Neural cell (in vitro differentiated cells): ENCODE results near the gene TSACC. TPM values are rescaled to one million over a fixed set of nuclear protein-coding genes. Genes with fewer than 3 reads are reported as not detected.
"Not testable (repeated sequence)": the region's sequence is repeated elsewhere in the genome, so short reads cannot be mapped to it uniquely, and the experiment has no call there.

Source experiments
- H2AFZ ChIP-seq: fragments of 200-600, 300-800 bp; sonication (generic), shearing (Covaris generic); 2 replicates; pipeline ENCODE4 v1.6.0; 2014; ENCODE audit warnings: low read depth, mild to moderate bottlenecking, antibody characterized with exemption, low read length, moderate library complexity
- H3F3A ChIP-seq: fragments of 200-600 bp; shearing (Covaris generic); 2 replicates; pipeline ENCODE4 v1.6.1; 2016; ENCODE audit warnings: mild to moderate bottlenecking, moderate library complexity, mixed read lengths, antibody characterized with exemption, low read length; ENCODE audit not compliant: insufficient read depth, poor library complexity, severe bottlenecking
- H3K27ac ChIP-seq: fragments of 200-600, 300-800 bp; sonication (generic), shearing (Covaris generic); 2 replicates; pipeline ENCODE4 v1.5.1; 2014; ENCODE audit warnings: mild to moderate bottlenecking, low read length, moderate library complexity
- H3K27me3 ChIP-seq: fragments of 300-800, 200-600 bp; sonication (generic), shearing (Covaris generic); 2 replicates; pipeline ENCODE4 v1.6.0; 2014; ENCODE audit warnings: mild to moderate bottlenecking, low read depth, low read length, moderate library complexity; ENCODE audit not compliant: insufficient read depth
- H3K36me3 ChIP-seq: fragments of 300-800, 200-600 bp; sonication (generic), shearing (Covaris generic); 2 replicates; pipeline ENCODE4 v1.5.1; 2014; ENCODE audit warnings: mild to moderate bottlenecking, antibody characterized with exemption, low read length, moderate library complexity; ENCODE audit not compliant: insufficient read depth
- H3K4me2 ChIP-seq: fragments of 300-800, 200-600 bp; sonication (generic), shearing (Covaris generic); 2 replicates; pipeline ENCODE4 v1.6.0; 2014; ENCODE audit warnings: mild to moderate bottlenecking, low read length
- H3K4me3 ChIP-seq: fragments of 300-800, 200-600 bp; sonication (generic), shearing (Covaris generic); 2 replicates; pipeline ENCODE4 v1.5.1; 2014; ENCODE audit warnings: mild to moderate bottlenecking, low read length, moderate library complexity
- H3K79me2 ChIP-seq: fragments of 200-600 bp; shearing (Covaris generic); replicated peaks from 2 replicates; pipeline ENCODE4 v1.6.0; 2014; ENCODE audit warnings: mild to moderate bottlenecking, low read length, moderate library complexity; ENCODE audit not compliant: insufficient read depth
- H3K9ac ChIP-seq: fragments of 300-800, 200-600 bp; sonication (generic), shearing (Covaris generic); 2 replicates; pipeline ENCODE4 v1.6.1; 2016; ENCODE audit warnings: mild to moderate bottlenecking, low read length, mixed read lengths
- H3K9me2 ChIP-seq: fragments of 200-600 bp; shearing (Covaris generic); 2 replicates; pipeline ENCODE4 v1.6.1; 2016; ENCODE audit warnings: mild to moderate bottlenecking, low read length, mixed read lengths; ENCODE audit not compliant: insufficient read depth
- H3K9me3 ChIP-seq: fragments of 200-600, 300-800 bp; sonication (generic), shearing (Covaris generic); 2 replicates; pipeline ENCODE4 v1.6.1; 2016; ENCODE audit warnings: mild to moderate bottlenecking, mixed run types, low read length, moderate library complexity, mixed read lengths
- H4K20me1 ChIP-seq: fragments of 200-600 bp; shearing (Covaris generic); 2 replicates; pipeline ENCODE4 v1.6.1; 2016; ENCODE audit warnings: mild to moderate bottlenecking, mixed run types; ENCODE audit not compliant: insufficient read depth
- EP300 ChIP-seq: fragments of 450-650 bp; conservative IDR thresholded peaks from 2 replicates; pipeline ENCODE4 v1.6.1; 2014; ENCODE audit warnings: antibody characterized with exemption, mild to moderate bottlenecking, moderate library complexity; ENCODE audit not compliant: poor library complexity, severe bottlenecking
- EZH2 ChIP-seq: fragments of 200-600, 300-800 bp; shearing (Covaris generic), sonication (generic); IDR thresholded peaks from 2 replicates; pipeline ENCODE4 v1.6.1; 2014; ENCODE audit warnings: antibody characterized with exemption, low read length, borderline replicate concordance, mild to moderate bottlenecking; ENCODE audit not compliant: insufficient read depth, poor library complexity, severe bottlenecking
- MXI1 ChIP-seq: fragments of 450-650 bp; conservative IDR thresholded peaks from 2 replicates; pipeline ENCODE4 v1.6.1; 2014; ENCODE audit warnings: antibody characterized with exemption, mild to moderate bottlenecking; ENCODE audit not compliant: poor library complexity, severe bottlenecking
- POLR2AphosphoS5 ChIP-seq: IDR thresholded peaks from 2 replicates; pipeline ENCODE4 v1.6.1; 2012
- RAD21 ChIP-seq: fragments of 450-650 bp; conservative IDR thresholded peaks from 2 replicates; pipeline ENCODE4 v1.6.1; 2014; ENCODE audit warnings: antibody characterized with exemption, mild to moderate bottlenecking, moderate library complexity
- TAF1 ChIP-seq: IDR thresholded peaks from 2 replicates; pipeline ENCODE4 v1.6.1; 2012; ENCODE audit warnings: low read depth
- polyA plus RNA-seq: library from polyadenylated mRNA; depleted of rRNA; stranded (reverse); fragments of >200 nt; gene quantifications from 2 replicates; pipeline ENCODE4 v1.2.3, GENCODE V29; 2014
- TF ChIP-seq, protein P1 (sequence below): fragments of 450-650 bp; IDR thresholded peaks from 2 replicates; pipeline ENCODE4 v1.5.1; 2014; ENCODE audit warnings: antibody characterized with exemption, mild to moderate bottlenecking, moderate library complexity; ENCODE audit not compliant: poor library complexity, severe bottlenecking
- TF ChIP-seq, protein P2 (sequence below): IDR thresholded peaks from 2 replicates; pipeline ENCODE4 v1.6.1; 2012; ENCODE audit warnings: borderline replicate concordance

The TSACC gene
- polyA plus RNA-seq, 1 donor from 2014 or later, result not detected

DNA sequence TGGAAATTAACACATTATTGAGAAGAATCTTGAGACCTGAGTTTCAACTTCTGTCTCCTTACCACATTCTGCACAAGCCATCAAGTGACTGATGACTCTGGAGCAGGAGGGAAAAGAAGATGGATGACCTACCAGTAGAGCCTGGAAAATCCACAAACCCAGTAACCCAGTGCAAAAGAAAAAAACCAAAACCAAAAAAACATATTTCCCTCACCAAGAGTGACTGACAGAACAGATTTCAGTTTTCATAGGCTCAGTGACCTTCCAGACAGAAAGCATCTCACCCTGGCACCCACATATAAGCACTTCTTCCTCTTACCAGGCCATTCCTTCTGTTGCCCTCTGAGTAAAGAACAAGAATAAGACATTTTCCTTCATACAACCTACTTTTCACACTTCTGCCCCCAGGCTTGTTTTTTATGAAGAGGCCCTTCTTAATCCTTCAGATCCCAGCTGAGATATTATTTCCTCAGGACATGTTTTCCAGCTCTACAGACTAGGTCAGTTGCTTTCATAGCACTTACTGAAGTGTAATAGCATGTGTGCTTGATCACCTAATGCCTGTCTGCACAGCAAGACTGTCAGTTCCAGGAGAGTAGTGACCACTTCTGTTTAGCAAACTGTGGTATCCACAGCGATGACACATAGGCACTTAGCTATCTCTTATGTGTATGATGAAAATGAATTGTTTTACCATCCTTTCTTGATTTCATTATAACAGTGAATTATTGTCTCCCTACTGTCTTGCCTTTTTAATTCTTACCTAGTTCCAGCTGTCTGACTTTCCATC lies 4.0 kb downstream of the TSACC start:
- Histone ChIP-seq H3K27ac (no peak overlapping the region), H4K20me1 (no peaks in the 10 kb centered on the region), H3K9ac (no peak overlapping the region), H3K9me2 (no peaks in the 10 kb centered on the region), H3K36me3 (no peaks in the 10 kb centered on the region), H3K4me2 (no peak overlapping the region), H3K27me3 (no peaks in the 10 kb centered on the region), H3K9me3 (no peaks in the 10 kb centered on the region), H3K4me3 (no peak overlapping the region), H3F3A (no peaks in the 10 kb centered on the region), H3K79me2 (peaks cover 6% of the 10 kb centered on the region), H2AFZ (no peak overlapping the region)
- peak; percentile 49 for TF ChIP-seq POLR2AphosphoS5
- TF ChIP-seq, protein P1, sequence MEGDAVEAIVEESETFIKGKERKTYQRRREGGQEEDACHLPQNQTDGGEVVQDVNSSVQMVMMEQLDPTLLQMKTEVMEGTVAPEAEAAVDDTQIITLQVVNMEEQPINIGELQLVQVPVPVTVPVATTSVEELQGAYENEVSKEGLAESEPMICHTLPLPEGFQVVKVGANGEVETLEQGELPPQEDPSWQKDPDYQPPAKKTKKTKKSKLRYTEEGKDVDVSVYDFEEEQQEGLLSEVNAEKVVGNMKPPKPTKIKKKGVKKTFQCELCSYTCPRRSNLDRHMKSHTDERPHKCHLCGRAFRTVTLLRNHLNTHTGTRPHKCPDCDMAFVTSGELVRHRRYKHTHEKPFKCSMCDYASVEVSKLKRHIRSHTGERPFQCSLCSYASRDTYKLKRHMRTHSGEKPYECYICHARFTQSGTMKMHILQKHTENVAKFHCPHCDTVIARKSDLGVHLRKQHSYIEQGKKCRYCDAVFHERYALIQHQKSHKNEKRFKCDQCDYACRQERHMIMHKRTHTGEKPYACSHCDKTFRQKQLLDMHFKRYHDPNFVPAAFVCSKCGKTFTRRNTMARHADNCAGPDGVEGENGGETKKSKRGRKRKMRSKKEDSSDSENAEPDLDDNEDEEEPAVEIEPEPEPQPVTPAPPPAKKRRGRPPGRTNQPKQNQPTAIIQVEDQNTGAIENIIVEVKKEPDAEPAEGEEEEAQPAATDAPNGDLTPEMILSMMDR, result no peak

DNA sequence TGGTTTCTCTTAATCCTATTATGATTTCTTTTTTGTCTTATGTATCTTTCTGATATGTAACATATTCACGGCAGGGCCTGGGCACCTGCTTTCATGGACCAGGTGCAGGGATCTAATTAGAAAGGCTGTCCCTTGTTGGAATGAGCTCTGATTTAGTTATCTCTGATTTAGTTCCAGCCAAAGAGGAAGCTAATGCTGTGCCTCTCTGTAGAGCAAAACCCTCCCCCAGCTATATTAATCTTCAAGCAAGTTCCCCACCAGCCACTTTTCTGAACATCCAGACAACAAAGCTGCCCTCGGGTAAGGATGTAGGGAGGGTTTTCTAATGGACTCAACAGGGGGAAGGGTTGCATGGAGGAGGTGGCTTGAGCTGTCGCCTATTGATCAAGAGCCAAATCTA lies 6.1 kb downstream of the TSACC start:
- Histone ChIP-seq H4K20me1 (no peaks in the 10 kb centered on the region), H3F3A (no peaks in the 10 kb centered on the region), H3K9me3 (no peaks in the 10 kb centered on the region), H3K79me2 (no peaks in the 10 kb centered on the region), H3K4me2 (no peak overlapping the region), H3K9ac (no peak overlapping the region), H2AFZ (no peak overlapping the region), H3K4me3 (no peak overlapping the region), H3K9me2 (no peaks in the 10 kb centered on the region), H3K27ac (no peak overlapping the region), H3K27me3 (no peaks in the 10 kb centered on the region), H3K36me3 (no peaks in the 10 kb centered on the region)
- TF ChIP-seq EP300 (no peak), RAD21 (no peak), EZH2 (no peak), POLR2AphosphoS5 (no peak), TAF1 (no peak), MXI1 (no peak)
- TF ChIP-seq, protein P2, sequence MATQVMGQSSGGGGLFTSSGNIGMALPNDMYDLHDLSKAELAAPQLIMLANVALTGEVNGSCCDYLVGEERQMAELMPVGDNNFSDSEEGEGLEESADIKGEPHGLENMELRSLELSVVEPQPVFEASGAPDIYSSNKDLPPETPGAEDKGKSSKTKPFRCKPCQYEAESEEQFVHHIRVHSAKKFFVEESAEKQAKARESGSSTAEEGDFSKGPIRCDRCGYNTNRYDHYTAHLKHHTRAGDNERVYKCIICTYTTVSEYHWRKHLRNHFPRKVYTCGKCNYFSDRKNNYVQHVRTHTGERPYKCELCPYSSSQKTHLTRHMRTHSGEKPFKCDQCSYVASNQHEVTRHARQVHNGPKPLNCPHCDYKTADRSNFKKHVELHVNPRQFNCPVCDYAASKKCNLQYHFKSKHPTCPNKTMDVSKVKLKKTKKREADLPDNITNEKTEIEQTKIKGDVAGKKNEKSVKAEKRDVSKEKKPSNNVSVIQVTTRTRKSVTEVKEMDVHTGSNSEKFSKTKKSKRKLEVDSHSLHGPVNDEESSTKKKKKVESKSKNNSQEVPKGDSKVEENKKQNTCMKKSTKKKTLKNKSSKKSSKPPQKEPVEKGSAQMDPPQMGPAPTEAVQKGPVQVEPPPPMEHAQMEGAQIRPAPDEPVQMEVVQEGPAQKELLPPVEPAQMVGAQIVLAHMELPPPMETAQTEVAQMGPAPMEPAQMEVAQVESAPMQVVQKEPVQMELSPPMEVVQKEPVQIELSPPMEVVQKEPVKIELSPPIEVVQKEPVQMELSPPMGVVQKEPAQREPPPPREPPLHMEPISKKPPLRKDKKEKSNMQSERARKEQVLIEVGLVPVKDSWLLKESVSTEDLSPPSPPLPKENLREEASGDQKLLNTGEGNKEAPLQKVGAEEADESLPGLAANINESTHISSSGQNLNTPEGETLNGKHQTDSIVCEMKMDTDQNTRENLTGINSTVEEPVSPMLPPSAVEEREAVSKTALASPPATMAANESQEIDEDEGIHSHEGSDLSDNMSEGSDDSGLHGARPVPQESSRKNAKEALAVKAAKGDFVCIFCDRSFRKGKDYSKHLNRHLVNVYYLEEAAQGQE, result no peak
- TF ChIP-seq, protein P1, result no peak

DNA sequence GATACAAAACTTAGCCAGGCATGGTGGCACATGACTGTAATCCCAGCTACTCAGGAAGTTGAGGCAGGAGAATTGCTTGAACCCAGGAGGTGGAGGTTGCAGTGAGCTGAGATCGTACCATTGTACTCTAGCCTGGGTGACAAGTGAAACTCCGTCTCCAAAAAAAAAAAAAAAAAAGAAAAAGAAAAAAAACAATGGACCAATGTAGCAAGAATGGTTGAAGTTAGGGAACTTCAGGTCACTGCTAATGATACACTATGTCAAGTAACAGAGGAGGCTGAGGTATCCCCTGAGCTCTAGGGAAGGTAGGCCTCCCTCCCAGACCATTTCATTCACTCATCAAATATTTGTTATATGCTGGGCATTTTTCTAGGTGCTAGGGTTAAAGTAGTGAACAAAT lies 7.7 kb downstream of the TSACC start:
- not testable (repeated sequence) for H3K27me3 ChIP-seq, H3K9me2 ChIP-seq, H3K36me3 ChIP-seq, H3K4me3 ChIP-seq, H3K79me2 ChIP-seq, H4K20me1 ChIP-seq, H3K9me3 ChIP-seq, H3K9ac ChIP-seq, H3K4me2 ChIP-seq, H3K27ac ChIP-seq, H3F3A ChIP-seq, H2AFZ ChIP-seq
